GM20000 (cell line): ENCODE results near the gene CTNNBL1.
"Not testable (repeated sequence)": the region's sequence is repeated elsewhere in the genome, so short reads cannot be mapped to it uniquely, and the experiment has no call there.

Experiments used
- DNase-seq: peaks from one replicate; pipeline ENCODE4 v3.0.0; 2012; ENCODE audit warnings: low spot score
- TF ChIP-seq, protein P1 (sequence below): IDR thresholded peaks from 2 replicates; pipeline ENCODE4 v1.5.1; 2012; ENCODE audit warnings: mild to moderate bottlenecking, control low read depth; ENCODE audit errors: extremely low read depth, missing control alignments

The CTNNBL1 gene

GRCh38 chr20:37669773-37670236, 24.0 kb upstream of the CTNNBL1 start:
- TF ChIP-seq, protein P1, sequence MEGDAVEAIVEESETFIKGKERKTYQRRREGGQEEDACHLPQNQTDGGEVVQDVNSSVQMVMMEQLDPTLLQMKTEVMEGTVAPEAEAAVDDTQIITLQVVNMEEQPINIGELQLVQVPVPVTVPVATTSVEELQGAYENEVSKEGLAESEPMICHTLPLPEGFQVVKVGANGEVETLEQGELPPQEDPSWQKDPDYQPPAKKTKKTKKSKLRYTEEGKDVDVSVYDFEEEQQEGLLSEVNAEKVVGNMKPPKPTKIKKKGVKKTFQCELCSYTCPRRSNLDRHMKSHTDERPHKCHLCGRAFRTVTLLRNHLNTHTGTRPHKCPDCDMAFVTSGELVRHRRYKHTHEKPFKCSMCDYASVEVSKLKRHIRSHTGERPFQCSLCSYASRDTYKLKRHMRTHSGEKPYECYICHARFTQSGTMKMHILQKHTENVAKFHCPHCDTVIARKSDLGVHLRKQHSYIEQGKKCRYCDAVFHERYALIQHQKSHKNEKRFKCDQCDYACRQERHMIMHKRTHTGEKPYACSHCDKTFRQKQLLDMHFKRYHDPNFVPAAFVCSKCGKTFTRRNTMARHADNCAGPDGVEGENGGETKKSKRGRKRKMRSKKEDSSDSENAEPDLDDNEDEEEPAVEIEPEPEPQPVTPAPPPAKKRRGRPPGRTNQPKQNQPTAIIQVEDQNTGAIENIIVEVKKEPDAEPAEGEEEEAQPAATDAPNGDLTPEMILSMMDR = no peak
- DNase-seq = no peak

DNA sequence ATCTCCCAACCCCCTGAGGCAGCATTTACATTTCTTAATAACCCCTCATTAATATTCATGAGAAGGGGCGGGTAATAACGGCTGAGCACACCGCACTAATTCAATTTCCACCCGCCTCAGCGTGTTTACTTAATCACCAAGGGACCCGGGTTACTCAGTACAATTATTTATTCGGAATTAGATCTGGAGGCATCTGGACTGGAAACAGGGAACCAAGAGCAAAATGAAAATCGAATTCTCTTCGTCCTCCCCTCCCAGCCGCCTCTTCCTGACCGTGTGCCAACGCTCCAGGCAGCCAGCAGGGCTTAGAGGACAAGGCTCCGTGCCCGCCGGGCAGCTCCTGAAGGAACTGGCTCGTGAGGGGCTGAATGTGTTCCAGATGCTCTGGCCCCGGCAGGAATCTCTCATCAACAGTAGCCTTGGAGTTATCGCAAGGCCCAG, 23.5 kb upstream of the CTNNBL1 start:
- DNase-seq = no peak
- TF ChIP-seq, protein P1 = no peak

GRCh38 chr20:37672143-37672542, 21.7 kb upstream of the CTNNBL1 start:
- DNase-seq = no peak
- TF ChIP-seq, protein P1 = no peak

DNA sequence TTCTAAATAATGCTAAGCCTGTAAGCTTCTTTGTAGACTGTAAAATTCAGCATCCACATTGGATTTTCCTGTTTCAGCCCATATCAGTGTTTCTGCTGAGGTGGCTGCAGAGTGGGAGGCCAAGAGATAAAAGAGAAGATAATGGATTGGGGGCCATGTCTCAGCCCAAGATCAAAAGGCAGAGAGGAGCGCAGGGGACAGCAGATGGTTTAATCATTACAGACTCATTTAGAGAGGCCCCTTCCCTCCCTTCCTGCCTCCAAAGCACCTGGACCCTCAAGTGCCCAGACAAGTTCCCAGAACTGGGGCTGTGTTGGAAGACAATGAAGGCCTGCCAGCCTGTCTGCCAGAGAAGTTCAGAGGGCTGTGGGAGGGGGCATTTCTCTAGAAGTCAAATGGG, 20.4 kb upstream of the CTNNBL1 start:
- TF ChIP-seq, protein P1 = no peak
- no peak for DNase-seq

DNA sequence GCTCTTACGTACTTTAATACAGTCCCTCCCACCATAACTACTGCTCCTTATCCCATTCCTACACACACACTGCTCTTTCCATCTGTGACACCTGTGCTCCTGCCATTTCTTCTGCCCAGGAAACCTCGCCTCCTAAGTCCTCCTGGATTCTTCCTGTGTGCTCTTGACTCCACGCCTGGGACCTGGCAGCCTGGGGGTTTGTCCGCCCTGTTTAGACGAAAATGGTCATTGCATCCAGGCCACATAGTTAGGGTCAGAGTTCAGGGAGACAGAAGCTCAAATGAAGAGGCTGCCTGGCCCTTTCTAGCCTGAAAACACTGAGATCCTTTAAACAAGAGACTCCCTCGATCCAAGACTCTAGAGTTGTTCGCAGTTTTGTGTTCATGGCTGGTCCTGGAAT, 17.4 kb upstream of the CTNNBL1 start:
- no peak for DNase-seq
- TF ChIP-seq, protein P1 = no peak

DNA sequence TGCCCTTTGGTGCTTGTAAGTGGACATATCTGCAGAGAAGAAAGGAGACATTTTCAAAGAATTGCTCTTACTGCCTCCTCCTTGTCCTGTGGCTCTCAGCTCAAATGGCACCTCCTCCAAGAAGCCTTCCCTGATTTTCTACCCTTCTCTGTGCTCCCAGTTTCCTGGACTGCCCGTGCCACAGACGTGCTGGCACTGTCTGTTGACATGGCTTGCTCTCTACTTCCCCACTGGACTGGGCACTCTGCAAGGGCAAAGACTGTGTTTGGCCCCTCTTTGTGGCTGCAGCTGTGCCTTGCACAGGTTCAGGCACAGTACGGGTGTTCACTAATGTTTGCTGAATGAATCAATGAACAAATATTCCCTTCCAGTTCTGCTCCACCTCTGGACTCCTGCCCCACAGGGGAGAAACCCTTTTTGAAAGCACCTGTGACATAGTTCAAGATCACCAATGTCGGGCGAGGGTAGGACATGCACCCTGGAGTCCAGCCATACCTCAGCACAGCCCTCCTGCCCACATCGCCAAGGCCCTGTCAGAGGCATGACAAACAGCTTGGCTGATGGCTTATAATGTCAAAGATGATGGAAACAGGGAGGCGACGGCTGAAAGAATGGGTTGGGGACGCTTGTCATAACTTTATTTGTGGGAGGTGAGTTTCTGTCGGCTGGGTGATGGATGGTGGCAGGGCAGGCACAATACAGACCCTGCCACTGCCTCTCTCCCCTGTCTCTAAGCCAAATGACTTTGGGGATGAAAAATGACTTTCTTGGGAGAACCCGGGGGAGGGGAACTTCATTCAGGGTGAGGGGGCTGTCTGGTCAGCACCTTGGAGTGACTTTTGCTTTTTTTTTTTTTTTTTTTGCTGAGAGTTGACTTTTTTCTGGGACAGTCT, 15.6 kb upstream of the CTNNBL1 start:
- TF ChIP-seq, protein P1 = no peak
- DNase-seq = no peak

GRCh38 chr20:37679751-37680150, 14.1 kb upstream of the CTNNBL1 start:
- DNase-seq = not testable (repeated sequence)

DNA sequence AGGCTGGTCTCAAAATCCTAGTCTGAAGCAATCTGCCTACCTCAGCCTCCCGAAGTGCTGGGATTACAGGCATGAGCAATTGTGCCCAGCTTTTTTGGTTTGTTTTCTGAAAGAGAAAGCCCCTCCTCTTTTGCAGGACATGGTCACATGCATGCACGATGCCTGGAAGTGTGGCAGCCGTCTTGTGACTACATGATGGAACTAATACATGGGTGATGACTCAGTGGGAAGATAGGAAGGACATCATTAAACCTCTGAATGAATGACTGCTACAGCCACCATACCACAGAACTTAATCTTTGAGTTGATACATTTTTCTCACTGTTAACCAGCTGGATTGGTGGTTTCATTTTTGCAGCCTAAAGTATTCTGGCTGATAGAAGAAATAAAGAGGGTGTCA, 13.4 kb upstream of the CTNNBL1 start:
- TF ChIP-seq, protein P1 = no peak
- no peak for DNase-seq
